Esophagus muscularis mucosa (tissue), 4 donors: Measurements from ENCODE around the gene ATG4D.
"Not testable (repeated sequence)": the region's sequence is repeated elsewhere in the genome, so short reads cannot be mapped to it uniquely, and the experiment has no call there.

ENCODE experiments used
- EP300 ChIP-seq: sonication (generic); formaldehyde crosslinking; IDR thresholded peaks from one replicate; pipeline ENCODE4 v1.6.1; 2017; ENCODE audit warnings: antibody characterized with exemption
- POLR2A ChIP-seq: fragments of 450-650 bp; IDR thresholded peaks from one replicate; pipeline ENCODE4 v1.6.1; 2017; ENCODE audit warnings: antibody characterized with exemption, moderate library complexity, mild to moderate bottlenecking, low read depth
- POLR2AphosphoS5 ChIP-seq, 2 donors: sonication (generic); formaldehyde crosslinking; IDR thresholded peaks; one replicate each; pipeline ENCODE4 v1.6.1; 2017; ENCODE audit warnings: antibody characterized with exemption in 2 of 2
- TF ChIP-seq, protein P1 (sequence below), 3 experiments: fragments of 200-600 bp in 2 of 3; fragments of 450-650 bp in 1 of 3; sonication (generic) in 2 of 3; IDR thresholded peaks; one replicate each; pipeline ENCODE4 v1.5.1; 2017 to 2019; ENCODE audit warnings: antibody characterized with exemption in 3 of 3, mild to moderate bottlenecking in 2 of 3, moderate library complexity in 1 of 3

DNA sequence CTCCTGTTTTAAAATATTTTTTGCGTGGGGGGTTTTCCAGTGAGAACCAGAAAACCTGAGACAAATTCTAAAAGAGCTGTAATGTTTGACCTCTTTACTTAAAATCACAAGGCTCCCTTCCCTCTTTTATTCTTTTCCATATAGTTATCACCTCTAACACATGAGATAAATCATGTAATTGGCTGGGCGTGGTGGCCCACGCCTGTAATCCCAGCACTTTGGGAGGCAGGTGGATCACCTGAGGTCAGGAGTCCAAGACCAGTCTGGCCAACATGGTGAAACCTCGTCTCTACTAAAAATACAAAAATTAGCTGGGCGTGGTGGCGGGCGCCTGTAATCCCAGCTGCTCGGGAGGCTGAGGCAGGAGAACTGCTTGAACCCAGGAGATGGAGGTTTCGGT lies 7.3 kb downstream of the ATG4D start:
- TF ChIP-seq POLR2AphosphoS5 (IDR thresholded peaks at IDR 0.05); POLR2A; EP300: not testable (repeated sequence)
- TF ChIP-seq, protein P1, sequence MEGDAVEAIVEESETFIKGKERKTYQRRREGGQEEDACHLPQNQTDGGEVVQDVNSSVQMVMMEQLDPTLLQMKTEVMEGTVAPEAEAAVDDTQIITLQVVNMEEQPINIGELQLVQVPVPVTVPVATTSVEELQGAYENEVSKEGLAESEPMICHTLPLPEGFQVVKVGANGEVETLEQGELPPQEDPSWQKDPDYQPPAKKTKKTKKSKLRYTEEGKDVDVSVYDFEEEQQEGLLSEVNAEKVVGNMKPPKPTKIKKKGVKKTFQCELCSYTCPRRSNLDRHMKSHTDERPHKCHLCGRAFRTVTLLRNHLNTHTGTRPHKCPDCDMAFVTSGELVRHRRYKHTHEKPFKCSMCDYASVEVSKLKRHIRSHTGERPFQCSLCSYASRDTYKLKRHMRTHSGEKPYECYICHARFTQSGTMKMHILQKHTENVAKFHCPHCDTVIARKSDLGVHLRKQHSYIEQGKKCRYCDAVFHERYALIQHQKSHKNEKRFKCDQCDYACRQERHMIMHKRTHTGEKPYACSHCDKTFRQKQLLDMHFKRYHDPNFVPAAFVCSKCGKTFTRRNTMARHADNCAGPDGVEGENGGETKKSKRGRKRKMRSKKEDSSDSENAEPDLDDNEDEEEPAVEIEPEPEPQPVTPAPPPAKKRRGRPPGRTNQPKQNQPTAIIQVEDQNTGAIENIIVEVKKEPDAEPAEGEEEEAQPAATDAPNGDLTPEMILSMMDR (IDR thresholded peaks at IDR 0.05), result not testable (repeated sequence)
